ENCODE data around the gene KNDC1.
"Not testable (repeated sequence)": the region's sequence is repeated elsewhere in the genome, so short reads cannot be mapped to it uniquely, and the experiment has no call there.

The KNDC1 gene

GRCh38 chr10:133159950-133160825 is at the start of gene KNDC1:
KNDC1 (plus strand) TSS chr10:133160219; CDS start chr10:133160468, 249 bp downstream.
- DNase-seq (ENCODE audit: low read depth in 2 of 2): peak in 1 of 2 donors; percentile 21

GRCh38 chr10:133110609-133111275 is 49.3 kb upstream of the KNDC1 start:
- DNase-seq (ENCODE audit: low read depth in 2 of 2): no peak

GRCh38 chr10:133111640-133112039 is 48.4 kb upstream of the KNDC1 start:
- DNase-seq (ENCODE audit: low read depth in 2 of 2): not testable (repeated sequence)

GRCh38 chr10:133113146-133113830 is 46.7 kb upstream of the KNDC1 start:
- DNase-seq (ENCODE audit: low read depth in 2 of 2): no peak

- no peak for DNase-seq (ENCODE audit: low read depth in 2 of 2)
Observed at GRCh38 chr10:133113847-133114246, 46.2 kb upstream of the KNDC1 start.

- no peak for DNase-seq (ENCODE audit: low read depth in 2 of 2)
Observed at GRCh38 chr10:133114251-133114650, 45.8 kb upstream of the KNDC1 start.

GRCh38 chr10:133114726-133115452 is 45.1 kb upstream of the KNDC1 start:
- DNase-seq (ENCODE audit: low read depth in 2 of 2): no peak

GRCh38 chr10:133115453-133115842 is 44.6 kb upstream of the KNDC1 start:
- DNase-seq (ENCODE audit: low read depth in 2 of 2): no peak

- DNase-seq (ENCODE audit: low read depth in 2 of 2): no peak
Observed at GRCh38 chr10:133115976-133116375, 44.0 kb upstream of the KNDC1 start.

- DNase-seq (ENCODE audit: low read depth in 2 of 2): no peak
Observed at GRCh38 chr10:133116455-133116854, 43.6 kb upstream of the KNDC1 start.

GRCh38 chr10:133117036-133117687 is 42.9 kb upstream of the KNDC1 start:
- no peak for DNase-seq (ENCODE audit: low read depth in 2 of 2)

- no peak for DNase-seq (ENCODE audit: low read depth in 2 of 2)
Observed at GRCh38 chr10:133117688-133118071, 42.3 kb upstream of the KNDC1 start.

GRCh38 chr10:133121479-133121878 is 38.5 kb upstream of the KNDC1 start:
- DNase-seq (ENCODE audit: low read depth in 2 of 2): no peak

GRCh38 chr10:133122171-133122935 is 37.7 kb upstream of the KNDC1 start:
- no peak for DNase-seq (ENCODE audit: low read depth in 2 of 2)

- peak in 1 of 2 donors; percentile 4 for DNase-seq (ENCODE audit: low read depth in 2 of 2)
Observed at GRCh38 chr10:133123050-133123745, 36.8 kb upstream of the KNDC1 start.

GRCh38 chr10:133123746-133124356 is 36.2 kb upstream of the KNDC1 start:
- no peak for DNase-seq (ENCODE audit: low read depth in 2 of 2)

- no peak for DNase-seq (ENCODE audit: low read depth in 2 of 2)
Observed at GRCh38 chr10:133124357-133125211, 35.4 kb upstream of the KNDC1 start.

- no peak for DNase-seq (ENCODE audit: low read depth in 2 of 2)
Observed at GRCh38 chr10:133125901-133126300, 34.1 kb upstream of the KNDC1 start.

Data from stimulated activated CD8-positive, alpha-beta memory T cell treated with anti-CD3 and anti-CD28 coated beads, Interleukin-15, amount 100 ng/mL, for 48 hours (primary cell).